Bronchial epithelial cell (primary cell): Measurements from ENCODE around the gene PPP1R12B. TPM values are rescaled to one million over a fixed set of nuclear protein-coding genes. Genes with fewer than 3 reads are reported as not detected.
"Not testable (repeated sequence)": the region's sequence is repeated elsewhere in the genome, so short reads cannot be mapped to it uniquely, and the experiment has no call there.

Source experiments
- DNase-seq: peaks from one replicate; pipeline ENCODE4 v3.0.0-alpha.2; 2010; ENCODE audit warnings: low read depth
- FAIRE-seq: peaks from 2 replicates; lab custom pipeline; 2011; peaks lifted over from hg19 to GRCh38; lab: Jason Lieb, UNC
- H3K27me3 ChIP-seq: 2 replicates; pipeline ENCODE4 v1.5.1; 2011; ENCODE audit warnings: low read length; ENCODE audit not compliant: control insufficient read depth, insufficient read depth
- H3K36me3 ChIP-seq: 2 replicates; pipeline ENCODE4 v1.5.1; 2011; ENCODE audit warnings: low read length; ENCODE audit not compliant: control insufficient read depth, insufficient read depth
- H3K4me3 ChIP-seq: 2 replicates; pipeline ENCODE4 v1.5.1; 2011; ENCODE audit warnings: mild to moderate bottlenecking, low read depth, low read length, control low read depth
- CTCF ChIP-seq: IDR thresholded peaks from 2 replicates; pipeline ENCODE4 v1.5.1; 2011; ENCODE audit warnings: mild to moderate bottlenecking, moderate library complexity, low read length, control low read depth, inconsistent platforms; ENCODE audit not compliant: insufficient read depth, severe bottlenecking
- total RNA-seq: library from RNA; depleted of rRNA; stranded (reverse); fragments of >200 nt; gene quantifications from 2 replicates; pipeline ENCODE4 v1.2.1, GENCODE V29; 2014

The PPP1R12B gene
- total RNA-seq, 1 donor from 2014 or later = 8.7 TPM

DNA sequence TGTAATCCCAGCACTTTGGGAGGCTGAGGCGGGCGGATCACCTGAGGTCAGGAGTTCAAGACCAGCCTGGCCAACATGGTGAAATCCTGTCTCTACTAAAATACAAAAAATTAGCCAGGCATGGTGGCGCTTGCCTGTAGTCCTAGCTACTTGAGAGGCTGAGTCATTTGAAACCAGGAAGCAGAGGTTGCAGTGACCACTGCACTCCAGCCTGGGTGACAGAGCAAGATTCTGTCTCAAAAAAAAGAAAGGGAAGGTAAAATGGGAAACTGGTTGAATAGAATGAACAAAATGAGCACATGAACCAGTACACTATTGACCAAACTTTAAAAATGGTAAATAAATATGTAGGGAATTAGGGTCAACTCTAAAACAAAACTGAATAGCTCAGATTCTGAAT is 120.2 kb downstream of the PPP1R12B start:
- not testable (repeated sequence) for H3K4me3 ChIP-seq, H3K27me3 ChIP-seq, FAIRE-seq, H3K36me3 ChIP-seq
- peak; percentile 33 for DNase-seq

- not testable (repeated sequence) for H3K4me3 ChIP-seq, H3K27me3 ChIP-seq, DNase-seq, H3K36me3 ChIP-seq, FAIRE-seq
Measured at GRCh38 chr1:202469123-202469522, 120.6 kb downstream of the PPP1R12B start.

- Histone ChIP-seq H3K4me3 (no peak overlapping the region), H3K36me3 (no peaks in the 10 kb centered on the region), H3K27me3 (no peaks in the 10 kb centered on the region)
- FAIRE-seq (no peak), DNase-seq (no peak)
- no peak for TF ChIP-seq CTCF
Measured at GRCh38 chr1:202471246-202471645, 122.7 kb downstream of the PPP1R12B start.

GRCh38 chr1:202472347-202473124 is 124.0 kb downstream of the PPP1R12B start:
- H3K4me3 ChIP-seq, H3K36me3 ChIP-seq, DNase-seq, H3K27me3 ChIP-seq, FAIRE-seq: not testable (repeated sequence)

DNA sequence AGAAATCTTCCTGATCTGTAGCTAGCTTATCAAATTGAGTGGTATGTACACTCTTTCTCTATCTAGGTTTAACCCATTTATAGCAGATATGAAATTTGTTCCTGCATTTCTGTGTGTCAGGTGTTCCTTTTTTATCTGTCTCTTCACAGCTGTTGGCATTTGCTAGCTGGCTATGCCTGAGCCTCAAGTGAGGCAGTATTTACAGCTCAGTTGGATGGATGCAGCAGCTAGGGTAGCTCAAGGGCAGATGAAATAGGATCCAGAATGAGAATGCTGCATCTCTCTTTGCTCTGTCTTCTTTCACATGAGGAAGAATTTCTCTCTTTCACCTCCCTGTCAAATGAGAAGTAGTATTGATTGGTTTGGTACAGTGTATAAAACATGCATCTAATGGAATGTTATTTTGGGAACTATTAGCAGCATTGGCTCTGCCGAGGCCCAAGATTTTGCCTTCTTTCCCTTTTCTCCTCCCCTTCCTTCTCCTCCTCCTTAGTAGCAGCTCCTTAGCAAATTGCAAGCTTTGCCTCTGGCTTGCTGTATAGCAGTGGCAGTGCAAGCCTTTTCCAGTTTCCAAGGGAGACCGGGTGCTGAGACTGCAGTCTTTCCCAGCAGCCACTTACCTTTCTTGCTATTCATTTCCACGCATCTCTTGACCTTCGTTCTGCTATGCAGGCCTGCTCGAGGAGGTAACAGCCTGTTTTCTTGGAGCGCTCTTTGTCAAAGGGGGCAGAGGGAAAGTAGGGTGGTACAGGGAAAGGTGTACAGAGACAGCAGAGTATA is 125.0 kb downstream of the PPP1R12B start:
- DNase-seq, H3K4me3 ChIP-seq, H3K27me3 ChIP-seq, H3K36me3 ChIP-seq, FAIRE-seq: not testable (repeated sequence)

DNA sequence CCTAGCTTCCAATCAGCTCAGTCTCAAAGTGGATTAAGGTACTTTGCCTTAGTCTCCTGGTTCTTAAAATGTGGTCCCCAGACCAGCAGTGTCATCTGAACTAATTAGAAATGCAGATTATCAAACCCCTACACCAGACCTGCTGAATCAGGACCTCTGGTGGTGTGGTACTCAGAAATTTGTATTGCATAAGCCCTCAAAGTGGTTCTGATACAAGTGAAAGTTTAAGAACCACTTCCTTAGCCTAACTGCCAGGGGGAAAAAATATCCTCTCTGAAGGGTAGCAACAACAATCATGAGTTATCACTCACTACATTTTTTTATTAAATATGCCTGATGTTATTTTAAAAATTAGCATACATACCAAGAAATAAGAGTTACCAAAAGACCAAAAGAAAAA is 131.2 kb downstream of the PPP1R12B start:
- not testable (repeated sequence) for H3K36me3 ChIP-seq, H3K4me3 ChIP-seq, FAIRE-seq, DNase-seq, H3K27me3 ChIP-seq

DNA sequence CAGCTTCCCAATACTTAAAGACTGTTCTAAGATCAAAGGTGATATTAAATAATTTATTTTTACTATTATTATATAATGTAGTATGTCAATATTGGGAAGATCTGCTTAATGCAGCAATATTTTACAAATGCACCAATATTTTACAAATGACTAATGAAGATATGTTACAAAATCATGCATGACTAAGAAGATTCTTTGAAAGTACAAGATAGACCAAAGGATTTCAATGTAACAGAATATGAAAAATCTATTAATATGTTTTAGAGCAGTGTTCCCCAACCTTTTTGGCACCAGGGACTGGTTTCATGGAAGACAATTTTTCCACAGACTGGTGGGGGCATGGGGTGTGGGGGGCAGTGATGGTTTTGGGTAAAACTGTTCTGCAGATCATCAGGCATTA is 132.1 kb downstream of the PPP1R12B start:
- not testable (repeated sequence) for FAIRE-seq, H3K36me3 ChIP-seq
- peak; percentile 76 for DNase-seq

DNA sequence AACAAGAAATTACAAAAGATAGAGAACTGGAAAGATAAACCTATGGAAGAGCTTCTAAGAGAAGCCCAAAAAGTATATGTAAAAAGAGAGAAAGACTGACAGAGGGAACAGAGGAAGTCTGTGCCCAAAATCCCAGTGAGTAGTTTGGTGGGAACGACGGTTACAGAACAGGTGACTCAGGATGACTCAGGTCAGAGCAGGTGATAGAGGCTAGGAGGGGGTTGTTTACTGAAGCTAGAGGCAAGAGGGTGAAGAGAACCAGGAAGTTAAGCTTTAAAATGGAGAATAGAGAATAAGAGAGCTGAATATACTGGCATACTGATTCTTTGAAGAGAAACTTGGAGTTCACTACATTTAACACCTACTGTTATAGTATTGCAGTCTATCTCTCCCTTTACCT is 134.9 kb downstream of the PPP1R12B start:
- not testable (repeated sequence) for H3K36me3 ChIP-seq, H3K4me3 ChIP-seq, FAIRE-seq, H3K27me3 ChIP-seq
- DNase-seq = peak; percentile 92

More for the DNA sequence above, 132.1 kb downstream of the PPP1R12B start:
- H3K4me3 ChIP-seq, H3K27me3 ChIP-seq: not testable (repeated sequence)

- not testable (repeated sequence) for H3K36me3 ChIP-seq, FAIRE-seq, DNase-seq, H3K4me3 ChIP-seq, H3K27me3 ChIP-seq
Measured at GRCh38 chr1:202484032-202484431, 135.5 kb downstream of the PPP1R12B start.

- FAIRE-seq, H3K4me3 ChIP-seq, DNase-seq, H3K36me3 ChIP-seq, H3K27me3 ChIP-seq: not testable (repeated sequence)
Measured at GRCh38 chr1:202484820-202485219, 136.3 kb downstream of the PPP1R12B start.

- not testable (repeated sequence) for FAIRE-seq, H3K4me3 ChIP-seq, H3K36me3 ChIP-seq
Measured at GRCh38 chr1:202488178-202488649, 139.7 kb downstream of the PPP1R12B start.

GRCh38 chr1:202489101-202489500 is 140.6 kb downstream of the PPP1R12B start:
- not testable (repeated sequence) for H3K27me3 ChIP-seq, H3K36me3 ChIP-seq, H3K4me3 ChIP-seq, DNase-seq, FAIRE-seq

More at GRCh38 chr1:202488178-202488649, 139.7 kb downstream of the PPP1R12B start:
- DNase-seq, H3K27me3 ChIP-seq: not testable (repeated sequence)

DNA sequence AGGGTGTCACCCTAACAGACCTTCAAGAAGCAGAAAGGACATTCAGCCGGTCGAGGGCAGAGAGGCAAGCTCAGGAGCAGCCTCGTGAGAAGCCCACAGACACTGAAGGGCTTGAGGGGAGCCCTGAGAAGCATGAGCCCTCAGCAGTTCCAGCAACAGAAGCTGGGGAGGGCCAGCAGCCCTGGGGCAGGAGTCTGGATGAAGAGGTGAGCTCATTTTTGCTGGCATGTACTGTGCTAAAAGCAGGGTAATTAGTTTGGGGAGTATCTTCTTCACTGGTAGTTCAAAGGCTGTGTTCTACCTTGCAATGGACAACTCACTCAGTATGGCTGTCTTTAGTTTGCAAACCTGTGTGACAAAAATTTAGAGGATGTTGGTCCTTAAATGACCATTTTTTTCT is 144.6 kb downstream of the PPP1R12B start:
- DNase-seq, H3K27me3 ChIP-seq, H3K4me3 ChIP-seq, FAIRE-seq, H3K36me3 ChIP-seq: not testable (repeated sequence)
